ENCODE results near the gene CPNE2.

CPNE2 gene

GRCh38 chr16:57110937-57111336 is 18.6 kb downstream of the CPNE2 start:
- H3K4me3 ChIP-seq: no peak overlapping the region
- H3K9ac ChIP-seq (ENCODE audit: insufficient read length): no peak overlapping the region
- no peak overlapping the region for H3K27ac ChIP-seq
- TF ChIP-seq FOXP2 (optimal IDR thresholded peaks at IDR 0.05; ENCODE audit: control extremely low read depth, extremely low read length, insufficient read depth) (no peak), POLR2AphosphoS5 (IDR thresholded peaks at IDR 0.05; ENCODE audit: borderline replicate concordance, low read depth, low read length) (no peak), EZH2 (IDR thresholded peaks at IDR 0.05) (no peak)
- H3K36me3 ChIP-seq (ENCODE audit: insufficient read depth, low read length): no peaks in the 10 kb centered on the region
- H3K9me3 ChIP-seq (ENCODE audit: low read depth, low read length): no peaks in the 10 kb centered on the region
- no peak for DNase-seq (ENCODE audit: low read depth, low spot score)

- Histone ChIP-seq H3K4me3 (no peak overlapping the region), H3K9ac (ENCODE audit: insufficient read length) (no peak overlapping the region), H3K27ac (no peak overlapping the region), H3K9me3 (ENCODE audit: low read depth, low read length) (no peaks in the 10 kb centered on the region), H3K36me3 (ENCODE audit: insufficient read depth, low read length) (no peaks in the 10 kb centered on the region)
- TF ChIP-seq POLR2AphosphoS5 (IDR thresholded peaks at IDR 0.05; ENCODE audit: borderline replicate concordance, low read depth, low read length) (no peak), EZH2 (IDR thresholded peaks at IDR 0.05) (no peak), FOXP2 (optimal IDR thresholded peaks at IDR 0.05; ENCODE audit: control extremely low read depth, extremely low read length, insufficient read depth) (no peak)
- DNase-seq (ENCODE audit: low read depth, low spot score): no peak
Observed at GRCh38 chr16:57111420-57111819, 19.0 kb downstream of the CPNE2 start.

- no peaks in the 10 kb centered on the region for H3K36me3 ChIP-seq (ENCODE audit: insufficient read depth, low read length)
- H3K27ac ChIP-seq: no peak overlapping the region
- H3K9ac ChIP-seq (ENCODE audit: insufficient read length): no peak overlapping the region
- no peaks in the 10 kb centered on the region for H3K9me3 ChIP-seq (ENCODE audit: low read depth, low read length)
- no peak for DNase-seq (ENCODE audit: low read depth, low spot score)
- H3K4me3 ChIP-seq: no peak overlapping the region
- TF ChIP-seq EZH2 (IDR thresholded peaks at IDR 0.05) (no peak), POLR2AphosphoS5 (IDR thresholded peaks at IDR 0.05; ENCODE audit: borderline replicate concordance, low read depth, low read length) (no peak), FOXP2 (optimal IDR thresholded peaks at IDR 0.05; ENCODE audit: control extremely low read depth, extremely low read length, insufficient read depth) (no peak)
Observed at GRCh38 chr16:57112403-57113041, 20.1 kb downstream of the CPNE2 start.

GRCh38 chr16:57113042-57113453 is 20.7 kb downstream of the CPNE2 start:
- no peaks in the 10 kb centered on the region for H3K36me3 ChIP-seq (ENCODE audit: insufficient read depth, low read length)
- no peak overlapping the region for H3K27ac ChIP-seq
- H3K4me3 ChIP-seq: no peak overlapping the region
- no peak for TF ChIP-seq EZH2 (IDR thresholded peaks at IDR 0.05)
- no peak for TF ChIP-seq FOXP2 (optimal IDR thresholded peaks at IDR 0.05; ENCODE audit: control extremely low read depth, extremely low read length, insufficient read depth)
- no peak for TF ChIP-seq POLR2AphosphoS5 (IDR thresholded peaks at IDR 0.05; ENCODE audit: borderline replicate concordance, low read depth, low read length)
- H3K9ac ChIP-seq (ENCODE audit: insufficient read length): no peak overlapping the region
- DNase-seq (ENCODE audit: low read depth, low spot score): no peak
- H3K9me3 ChIP-seq (ENCODE audit: low read depth, low read length): no peaks in the 10 kb centered on the region

GRCh38 chr16:57113664-57114063 is 21.3 kb downstream of the CPNE2 start:
- TF ChIP-seq FOXP2 (optimal IDR thresholded peaks at IDR 0.05; ENCODE audit: control extremely low read depth, extremely low read length, insufficient read depth): no peak
- no peak for TF ChIP-seq EZH2 (IDR thresholded peaks at IDR 0.05)
- no peak for TF ChIP-seq POLR2AphosphoS5 (IDR thresholded peaks at IDR 0.05; ENCODE audit: borderline replicate concordance, low read depth, low read length)

GRCh38 chr16:57115168-57115513 is 22.8 kb downstream of the CPNE2 start:
- no peak for DNase-seq (ENCODE audit: low read depth, low spot score)
- H3K27ac ChIP-seq: no peak overlapping the region
- no peak overlapping the region for H3K4me3 ChIP-seq
- H3K9me3 ChIP-seq (ENCODE audit: low read depth, low read length): no peaks in the 10 kb centered on the region
- H3K9ac ChIP-seq (ENCODE audit: insufficient read length): no peak overlapping the region
- no peaks in the 10 kb centered on the region for H3K36me3 ChIP-seq (ENCODE audit: insufficient read depth, low read length)
- TF ChIP-seq EZH2 (IDR thresholded peaks at IDR 0.05) (no peak), POLR2AphosphoS5 (IDR thresholded peaks at IDR 0.05; ENCODE audit: borderline replicate concordance, low read depth, low read length) (no peak)

More at GRCh38 chr16:57113664-57114063, 21.3 kb downstream of the CPNE2 start:
- Histone ChIP-seq H3K36me3 (ENCODE audit: insufficient read depth, low read length) (no peaks in the 10 kb centered on the region), H3K9me3 (ENCODE audit: low read depth, low read length) (no peaks in the 10 kb centered on the region), H3K9ac (ENCODE audit: insufficient read length) (no peak overlapping the region), H3K4me3 (no peak overlapping the region), H3K27ac (no peak overlapping the region)
- DNase-seq (ENCODE audit: low read depth, low spot score): no peak

- H3K9me3 ChIP-seq (ENCODE audit: low read depth, low read length): no peaks in the 10 kb centered on the region
- no peak overlapping the region for H3K27ac ChIP-seq
- DNase-seq (ENCODE audit: low read depth, low spot score): no peak
- no peak for TF ChIP-seq POLR2AphosphoS5 (IDR thresholded peaks at IDR 0.05; ENCODE audit: borderline replicate concordance, low read depth, low read length)
- TF ChIP-seq FOXP2 (optimal IDR thresholded peaks at IDR 0.05; ENCODE audit: control extremely low read depth, extremely low read length, insufficient read depth): no peak
- TF ChIP-seq EZH2 (IDR thresholded peaks at IDR 0.05): no peak
- H3K36me3 ChIP-seq (ENCODE audit: insufficient read depth, low read length): no peaks in the 10 kb centered on the region
- H3K9ac ChIP-seq (ENCODE audit: insufficient read length): no peak overlapping the region
- H3K4me3 ChIP-seq: no peak overlapping the region
Observed at GRCh38 chr16:57115514-57116182, 23.3 kb downstream of the CPNE2 start.

GRCh38 chr16:57118461-57119084 is 26.2 kb downstream of the CPNE2 start:
- no peak for DNase-seq (ENCODE audit: low read depth, low spot score)
- Histone ChIP-seq H3K36me3 (ENCODE audit: insufficient read depth, low read length) (no peaks in the 10 kb centered on the region), H3K9me3 (ENCODE audit: low read depth, low read length) (no peaks in the 10 kb centered on the region), H3K9ac (ENCODE audit: insufficient read length) (no peak overlapping the region), H3K4me3 (no peak overlapping the region), H3K27ac (no peak overlapping the region)
- no peak for TF ChIP-seq FOXP2 (optimal IDR thresholded peaks at IDR 0.05; ENCODE audit: control extremely low read depth, extremely low read length, insufficient read depth)
- TF ChIP-seq EZH2 (IDR thresholded peaks at IDR 0.05): no peak
- TF ChIP-seq POLR2AphosphoS5 (IDR thresholded peaks at IDR 0.05; ENCODE audit: borderline replicate concordance, low read depth, low read length): no peak

Data from SK-N-MC (cell line).